ENCODE data around the gene XPC.
A peak's percentile ranks its signal among the peaks of the same experiment; 100 is the strongest.
"Not testable (repeated sequence)": the region's sequence is repeated elsewhere in the genome, so short reads cannot be mapped to it uniquely, and the experiment has no call there.

The XPC gene

GRCh38 chr3:14124615-14125192 is 53.7 kb downstream of the XPC start, which contains the start of the genes CHCHD4 and TMEM43:
Gene CHCHD4, minus strand, starts transcription at chr3:14124870. Its CDS starts 194 bp downstream, at chr3:14124676.
Gene TMEM43, plus strand, starts transcription at chr3:14125052. Its CDS starts 142 bp downstream, at chr3:14125194.
- peak; percentile 99 for DNase-seq (ENCODE audit: low read depth)
- TF ChIP-seq, protein P1, sequence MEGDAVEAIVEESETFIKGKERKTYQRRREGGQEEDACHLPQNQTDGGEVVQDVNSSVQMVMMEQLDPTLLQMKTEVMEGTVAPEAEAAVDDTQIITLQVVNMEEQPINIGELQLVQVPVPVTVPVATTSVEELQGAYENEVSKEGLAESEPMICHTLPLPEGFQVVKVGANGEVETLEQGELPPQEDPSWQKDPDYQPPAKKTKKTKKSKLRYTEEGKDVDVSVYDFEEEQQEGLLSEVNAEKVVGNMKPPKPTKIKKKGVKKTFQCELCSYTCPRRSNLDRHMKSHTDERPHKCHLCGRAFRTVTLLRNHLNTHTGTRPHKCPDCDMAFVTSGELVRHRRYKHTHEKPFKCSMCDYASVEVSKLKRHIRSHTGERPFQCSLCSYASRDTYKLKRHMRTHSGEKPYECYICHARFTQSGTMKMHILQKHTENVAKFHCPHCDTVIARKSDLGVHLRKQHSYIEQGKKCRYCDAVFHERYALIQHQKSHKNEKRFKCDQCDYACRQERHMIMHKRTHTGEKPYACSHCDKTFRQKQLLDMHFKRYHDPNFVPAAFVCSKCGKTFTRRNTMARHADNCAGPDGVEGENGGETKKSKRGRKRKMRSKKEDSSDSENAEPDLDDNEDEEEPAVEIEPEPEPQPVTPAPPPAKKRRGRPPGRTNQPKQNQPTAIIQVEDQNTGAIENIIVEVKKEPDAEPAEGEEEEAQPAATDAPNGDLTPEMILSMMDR (IDR thresholded peaks at IDR 0.05; ENCODE audit: low read length, missing control alignments): no peak
- peak within 1 kb of the TSS; percentile 99 for H3K4me3 ChIP-seq (replicated peaks; ENCODE audit: low read depth, low read length)

DNA sequence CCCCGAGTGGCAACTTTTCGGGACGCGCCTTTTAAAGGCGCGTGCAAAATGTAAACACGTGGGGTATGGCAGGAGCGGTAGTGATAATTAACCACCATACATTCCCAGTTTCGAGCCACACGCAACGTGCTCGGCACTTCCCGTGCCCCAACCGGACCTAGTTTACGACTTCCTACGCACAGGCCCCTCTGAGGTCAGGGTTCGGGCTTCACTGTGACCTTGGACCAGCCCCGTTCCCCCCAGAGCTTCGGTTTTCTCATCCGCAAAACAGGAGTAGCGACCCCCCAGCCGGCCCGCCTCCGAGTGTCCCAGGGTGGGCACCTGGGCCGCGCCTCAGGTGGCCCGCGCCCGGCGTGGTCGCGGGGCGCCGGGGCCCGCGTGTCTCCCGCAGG is 54.2 kb downstream of the XPC start:
- TF ChIP-seq, protein P1 (IDR thresholded peaks at IDR 0.05; ENCODE audit: low read length, missing control alignments): no peak
- H3K4me3 ChIP-seq (replicated peaks; ENCODE audit: low read depth, low read length): peak overlapping the region; percentile 99
- DNase-seq (ENCODE audit: low read depth): peak; percentile 39

DNA sequence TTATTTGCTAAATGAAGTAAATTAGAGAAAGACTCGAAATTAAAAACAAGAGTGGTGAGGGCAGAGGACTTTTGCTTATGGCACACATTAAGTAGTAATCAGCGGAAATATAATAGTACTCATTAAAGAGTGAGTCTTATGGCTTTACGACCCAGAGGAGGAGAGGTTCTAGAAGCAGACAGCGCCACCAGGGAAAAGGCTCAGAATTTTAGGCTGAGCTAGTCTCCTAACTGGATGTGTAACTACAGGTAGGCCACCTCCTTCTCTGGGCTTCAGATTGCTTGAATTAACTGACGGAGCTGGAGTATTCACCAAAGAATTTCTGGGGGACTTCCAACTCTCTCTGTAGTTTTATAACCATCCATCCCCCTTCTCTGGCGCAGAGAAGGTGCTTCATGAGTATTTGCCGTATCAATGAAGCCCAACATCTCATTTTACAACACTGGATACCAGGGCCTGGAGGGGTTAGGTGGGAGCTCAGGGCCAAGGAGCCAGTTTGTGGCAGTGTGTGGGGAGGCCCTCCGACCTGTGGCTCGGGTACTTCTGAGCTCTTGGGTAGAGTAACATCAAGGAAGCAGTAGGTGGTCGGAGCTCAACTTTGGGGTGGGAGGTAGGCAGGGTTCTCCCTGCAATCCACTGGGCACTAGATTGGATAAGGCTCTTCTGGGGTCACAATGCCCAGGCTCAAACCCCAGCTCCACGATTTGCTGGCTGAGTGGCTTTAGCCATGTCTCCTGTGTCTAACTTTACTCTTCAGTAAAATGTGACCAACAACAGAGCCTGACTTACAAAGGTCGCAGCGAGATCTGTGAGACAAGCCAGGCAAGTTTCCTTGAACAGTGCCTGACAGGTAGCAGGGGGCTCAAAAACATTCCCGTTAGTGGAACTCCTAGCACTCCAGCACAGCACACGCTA is 54.8 kb downstream of the XPC start:
- TF ChIP-seq, protein P1 (IDR thresholded peaks at IDR 0.05; ENCODE audit: low read length, missing control alignments): no peak
- DNase-seq (ENCODE audit: low read depth): no peak
- H3K4me3 ChIP-seq (replicated peaks; ENCODE audit: low read depth, low read length): peak overlapping the region; percentile 99

GRCh38 chr3:14122301-14122700 is 56.1 kb downstream of the XPC start:
- H3K4me3 ChIP-seq (replicated peaks; ENCODE audit: low read depth, low read length): no peak overlapping the region
- no peak for DNase-seq (ENCODE audit: low read depth)
- TF ChIP-seq, protein P1 (IDR thresholded peaks at IDR 0.05; ENCODE audit: low read length, missing control alignments): no peak

DNA sequence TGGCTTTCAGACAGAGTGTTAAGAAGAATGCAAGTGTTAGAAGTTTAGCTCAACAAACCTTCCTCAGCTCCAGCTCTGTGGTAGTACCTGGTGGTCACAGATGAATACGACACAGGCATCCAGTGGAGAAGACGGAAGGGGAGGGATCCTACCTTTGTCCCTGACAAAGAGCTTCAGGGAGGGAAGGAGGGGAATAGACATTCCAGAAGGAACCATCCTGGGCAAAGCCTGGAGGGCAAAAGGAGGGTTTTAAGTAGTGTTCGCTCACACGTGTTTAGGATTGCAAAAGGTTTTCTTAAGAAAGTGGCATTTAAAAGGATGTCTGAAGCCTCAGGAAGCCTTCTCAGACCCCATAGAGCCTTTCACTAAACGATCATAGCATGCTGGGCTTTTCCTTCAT is 56.5 kb downstream of the XPC start:
- DNase-seq (ENCODE audit: low read depth): no peak
- no peak overlapping the region for H3K4me3 ChIP-seq (replicated peaks; ENCODE audit: low read depth, low read length)
- TF ChIP-seq, protein P1 (IDR thresholded peaks at IDR 0.05; ENCODE audit: low read length, missing control alignments): no peak

GRCh38 chr3:14120921-14121448 is 57.4 kb downstream of the XPC start:
- H3K4me3 ChIP-seq (replicated peaks; ENCODE audit: low read depth, low read length); DNase-seq (ENCODE audit: low read depth): not testable (repeated sequence)

Data from fibroblast of pulmonary artery (primary cell).